ENCODE results near the gene NEXN. TPM values are rescaled to one million over a fixed set of nuclear protein-coding genes. Genes with fewer than 3 reads are reported as not detected.

The NEXN gene
- 1.7 and 3.4 TPM in 2 replicates for total RNA-seq (2014; rRNA removed; shearing (Covaris generic))

DNA sequence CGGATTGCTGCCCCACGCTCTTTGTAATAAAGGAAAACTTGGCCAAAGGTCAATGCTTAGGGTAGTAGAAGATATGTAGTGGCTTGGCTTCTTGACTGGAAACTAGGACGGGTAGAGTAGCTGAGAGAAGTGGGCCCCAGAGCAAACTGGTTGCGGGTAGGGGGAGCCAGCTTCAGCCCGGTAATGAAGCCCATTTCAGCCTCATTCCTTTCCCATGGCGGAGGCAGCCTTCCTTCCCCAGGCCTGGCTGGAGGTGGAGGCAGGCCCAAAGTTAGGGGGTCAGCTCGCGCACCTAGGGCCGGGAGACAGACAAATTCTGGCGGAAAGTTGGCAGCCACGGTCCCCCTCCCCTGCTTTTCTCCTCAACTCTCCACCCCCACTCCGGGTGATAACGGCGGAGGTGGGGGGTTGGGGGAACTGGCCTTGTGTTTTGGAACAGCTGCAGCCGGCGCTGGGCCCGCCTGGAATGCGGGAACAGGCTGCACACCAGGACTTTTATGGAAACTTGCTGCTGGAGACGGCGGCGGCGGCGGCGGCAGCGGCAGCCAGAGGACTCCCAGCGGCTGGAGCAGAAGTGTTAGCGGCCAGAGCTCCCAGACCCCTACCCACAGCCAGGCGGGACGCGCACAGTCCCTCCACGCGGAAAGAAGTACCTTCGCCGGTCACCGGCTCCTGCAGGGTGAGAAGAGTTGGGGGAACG is at the start of gene NEXN:
Gene NEXN, plus strand, starts transcription at position 544 of the 700 bp plus-strand sequence. CDS start 27,483 bp downstream, outside the sequence.
- DNase-seq (ENCODE audit: low read depth), result peak; percentile 80

DNA sequence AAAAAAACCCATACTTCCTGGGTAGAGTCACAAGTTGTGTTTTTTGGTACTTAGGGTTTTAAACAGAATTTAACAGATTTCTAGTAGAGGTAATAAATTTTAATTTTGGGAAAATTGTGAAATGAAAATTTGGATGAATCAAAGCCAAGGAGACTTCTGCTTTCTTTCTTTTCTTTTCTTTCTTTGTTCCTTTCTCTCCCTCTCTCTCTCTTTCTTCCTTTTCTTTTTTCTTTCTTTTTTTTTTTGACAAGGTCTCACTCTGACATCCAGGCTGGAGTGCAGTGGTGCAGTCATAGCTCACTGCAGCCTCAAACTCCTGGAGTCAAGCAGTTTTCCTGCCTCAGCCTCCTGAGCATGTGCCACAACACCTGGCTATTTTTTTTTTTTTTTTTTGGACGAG is 46.9 kb upstream of the NEXN start:
- DNase-seq (ENCODE audit: low read depth), result no peak

DNA sequence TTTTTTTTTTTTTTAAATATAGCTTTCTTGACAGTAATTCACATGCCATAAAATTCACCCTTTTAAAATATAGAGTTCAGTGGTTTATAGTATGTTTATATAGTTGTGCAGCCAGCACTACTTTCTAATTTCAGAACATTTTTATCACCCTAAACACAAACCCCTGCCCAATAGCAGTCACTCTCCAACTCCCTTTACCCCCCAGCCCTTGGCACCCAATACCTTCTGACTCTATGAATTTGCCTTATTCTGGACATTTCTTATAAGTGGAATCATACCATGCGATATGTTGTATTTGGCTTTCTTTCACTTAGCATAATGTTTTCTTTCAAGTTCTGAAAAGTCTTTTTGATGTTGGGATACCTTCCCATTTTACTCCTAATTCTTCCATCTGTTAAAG is 42.5 kb upstream of the NEXN start:
- DNase-seq (ENCODE audit: low read depth), result no peak

DNA sequence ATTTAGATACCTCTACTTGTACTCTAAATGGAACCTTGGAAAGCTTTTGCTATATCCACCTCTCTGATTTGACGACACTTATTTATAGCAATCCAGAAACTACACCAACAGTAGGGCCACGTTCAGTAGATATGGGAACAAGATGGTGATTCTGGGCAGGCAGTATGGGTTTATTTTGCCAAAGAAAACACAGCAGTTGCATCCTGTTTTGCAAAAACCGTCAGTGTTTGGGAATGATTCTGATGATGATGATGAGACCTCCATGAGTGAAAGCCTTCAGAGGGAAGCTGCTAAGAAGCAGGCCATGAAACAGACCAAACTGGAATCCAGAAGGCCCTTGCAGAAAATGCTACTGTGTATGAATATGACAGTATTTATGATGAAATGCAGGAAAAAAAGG is 41.5 kb upstream of the NEXN start:
- no peak for DNase-seq (ENCODE audit: low read depth)

DNA sequence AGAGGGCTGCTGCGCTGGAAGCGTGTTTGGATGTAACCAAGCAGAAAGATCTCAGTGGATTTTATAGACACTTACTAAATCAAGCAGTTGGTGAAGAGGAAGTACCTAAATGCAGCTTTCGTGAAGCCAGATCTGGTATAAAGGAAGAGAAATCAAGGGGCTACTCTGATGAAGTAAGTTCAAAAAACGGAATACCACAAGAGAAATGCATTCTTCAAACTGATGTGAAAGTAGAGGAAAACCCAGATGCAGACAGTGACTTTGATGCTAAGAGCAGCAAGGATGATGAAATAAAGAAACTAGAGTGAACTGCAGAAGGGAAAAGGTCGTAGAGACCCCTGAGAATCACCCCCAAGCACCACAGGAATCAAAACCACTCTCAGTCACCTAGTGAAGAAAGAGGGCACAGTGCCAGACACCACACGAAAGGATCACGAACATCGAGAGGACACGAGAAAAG is 40.8 kb upstream of the NEXN start:
- no peak for DNase-seq (ENCODE audit: low read depth)

DNA sequence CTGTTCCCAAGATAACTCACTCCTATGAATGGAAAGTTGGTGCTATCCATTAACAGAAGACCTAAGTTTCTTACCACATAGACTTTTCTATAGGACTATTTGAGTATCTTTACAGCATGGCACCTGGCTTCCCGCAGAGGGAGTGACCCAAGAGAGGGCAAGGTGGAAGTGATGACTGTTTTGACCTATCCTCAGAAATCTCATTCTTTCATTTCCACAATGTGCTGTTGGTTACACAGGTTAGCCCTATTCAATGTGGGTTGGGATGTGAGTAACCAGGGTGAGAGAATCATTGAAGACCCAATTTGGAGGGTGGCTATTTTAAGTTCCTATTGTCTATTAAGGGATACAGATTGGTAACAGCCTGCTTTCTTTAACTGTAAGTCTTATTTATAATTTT is 38.3 kb upstream of the NEXN start:
- no peak for DNase-seq (ENCODE audit: low read depth)

DNA sequence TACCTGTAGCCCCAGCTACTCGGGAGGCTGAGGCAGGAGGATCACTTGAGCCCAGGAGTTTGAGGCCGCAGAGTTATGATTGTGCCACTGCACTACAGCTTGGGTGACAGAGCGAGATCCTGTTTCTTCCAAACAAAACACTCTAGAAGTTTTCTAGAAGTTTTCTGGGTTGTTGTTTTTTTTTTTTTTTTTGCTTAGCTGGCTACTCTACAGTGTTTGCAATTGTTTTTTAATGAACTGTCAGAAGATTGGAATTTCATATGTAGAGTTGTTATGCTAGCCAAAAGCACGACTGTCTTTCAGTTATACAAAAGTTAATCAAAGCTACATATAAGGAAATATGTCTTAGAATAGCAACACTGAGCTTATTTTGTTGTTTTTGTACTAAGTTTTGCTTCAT is 30.9 kb upstream of the NEXN start:
- no peak for DNase-seq (ENCODE audit: low read depth)

DNA sequence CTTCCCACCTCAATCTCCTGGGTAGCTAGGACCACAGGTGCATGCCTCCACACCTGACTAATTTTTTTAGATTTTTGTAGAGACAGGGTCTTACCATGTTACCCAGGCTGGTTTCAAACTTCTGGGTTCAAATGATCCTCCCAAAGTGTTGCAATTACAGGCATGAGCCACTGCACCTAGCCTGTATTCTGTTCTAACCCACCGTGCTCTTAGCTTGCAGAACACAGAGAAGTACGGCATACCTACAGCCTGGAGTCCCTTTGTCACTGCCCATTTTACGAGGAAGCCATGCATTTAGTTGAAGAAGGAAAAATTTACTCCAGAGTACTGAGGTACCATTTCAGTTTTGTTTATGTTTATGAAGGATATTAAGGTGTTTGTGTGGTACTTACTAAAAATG is 29.7 kb upstream of the NEXN start:
- DNase-seq (ENCODE audit: low read depth), result no peak

DNA sequence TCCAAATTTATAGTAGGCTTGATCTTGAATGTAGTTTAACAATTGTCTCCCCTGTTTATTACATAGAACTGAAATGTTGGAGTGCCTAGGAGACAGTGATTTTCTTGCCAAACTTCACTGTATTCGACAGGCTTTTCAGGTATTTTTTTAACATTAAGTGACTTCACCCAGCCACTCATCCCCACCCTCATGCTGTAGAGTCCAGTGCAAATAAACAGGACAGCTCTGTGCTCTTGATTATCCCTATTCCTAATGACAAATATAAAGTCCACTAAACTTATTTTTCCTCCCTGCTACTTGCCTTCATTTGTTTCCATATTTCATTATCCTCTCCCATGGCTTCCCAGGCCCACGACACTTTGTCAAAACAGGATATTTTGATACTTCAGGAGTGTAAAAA is 29.2 kb upstream of the NEXN start:
- DNase-seq (ENCODE audit: low read depth), result no peak

DNA sequence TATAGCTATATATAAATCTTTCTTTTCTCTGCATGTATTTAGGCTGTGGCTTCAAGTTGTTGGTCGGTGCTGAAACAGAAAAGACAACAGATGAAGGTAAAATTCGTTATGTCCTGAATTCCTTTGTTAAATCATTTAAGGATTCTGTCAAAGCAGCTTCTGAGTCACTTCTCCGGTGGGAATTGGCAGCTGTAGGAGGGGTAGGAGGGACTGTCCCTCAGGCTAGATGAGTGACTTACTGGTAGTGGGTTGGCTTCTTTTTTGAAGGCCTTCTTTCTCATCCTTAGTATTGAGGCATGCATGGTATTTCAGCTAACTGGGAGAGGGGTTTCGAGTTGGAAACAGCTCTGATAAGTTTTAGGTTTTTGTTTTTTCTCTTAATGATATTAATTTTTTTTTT is 22.1 kb upstream of the NEXN start:
- peak; percentile 79 for DNase-seq (ENCODE audit: low read depth)

DNA sequence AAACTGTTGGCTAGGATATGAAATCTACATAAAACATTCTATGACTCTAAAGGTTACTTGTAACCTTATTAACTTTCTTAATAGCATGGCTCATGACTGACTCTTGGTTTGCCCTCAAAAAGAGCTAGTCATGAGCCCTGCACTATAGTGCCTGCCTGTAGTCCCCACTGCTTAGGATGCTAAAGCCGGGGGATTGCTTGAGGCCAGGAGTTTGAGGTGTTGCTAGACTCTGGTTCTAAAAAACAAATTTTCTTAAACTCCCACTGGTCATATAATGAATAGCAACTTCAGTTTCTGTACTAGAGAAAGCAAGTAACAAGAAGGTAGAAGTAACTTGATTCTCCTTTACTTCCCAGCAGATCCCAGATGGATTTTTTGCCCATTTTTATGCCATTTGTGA is 15.8 kb upstream of the NEXN start:
- no peak for DNase-seq (ENCODE audit: low read depth)

DNA sequence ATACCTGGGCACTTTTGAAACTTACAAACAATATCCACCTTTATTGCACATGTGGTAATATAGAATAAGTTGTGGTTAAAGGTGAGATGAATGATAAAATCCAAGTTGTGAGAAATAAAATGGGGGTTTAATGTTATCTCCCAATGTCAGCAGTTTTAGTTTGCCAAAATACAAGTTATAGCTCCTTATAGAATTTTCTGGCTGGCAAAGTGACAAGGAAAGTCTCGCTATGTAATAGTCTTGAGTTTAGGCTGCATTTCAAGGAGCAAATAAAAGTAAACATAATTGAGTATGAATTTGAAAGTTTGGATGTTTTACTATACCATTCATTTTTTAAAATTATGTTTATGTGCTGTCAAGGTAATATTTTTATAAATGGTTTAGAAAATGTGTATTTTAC is 15.0 kb upstream of the NEXN start:
- DNase-seq (ENCODE audit: low read depth), result no peak

DNA sequence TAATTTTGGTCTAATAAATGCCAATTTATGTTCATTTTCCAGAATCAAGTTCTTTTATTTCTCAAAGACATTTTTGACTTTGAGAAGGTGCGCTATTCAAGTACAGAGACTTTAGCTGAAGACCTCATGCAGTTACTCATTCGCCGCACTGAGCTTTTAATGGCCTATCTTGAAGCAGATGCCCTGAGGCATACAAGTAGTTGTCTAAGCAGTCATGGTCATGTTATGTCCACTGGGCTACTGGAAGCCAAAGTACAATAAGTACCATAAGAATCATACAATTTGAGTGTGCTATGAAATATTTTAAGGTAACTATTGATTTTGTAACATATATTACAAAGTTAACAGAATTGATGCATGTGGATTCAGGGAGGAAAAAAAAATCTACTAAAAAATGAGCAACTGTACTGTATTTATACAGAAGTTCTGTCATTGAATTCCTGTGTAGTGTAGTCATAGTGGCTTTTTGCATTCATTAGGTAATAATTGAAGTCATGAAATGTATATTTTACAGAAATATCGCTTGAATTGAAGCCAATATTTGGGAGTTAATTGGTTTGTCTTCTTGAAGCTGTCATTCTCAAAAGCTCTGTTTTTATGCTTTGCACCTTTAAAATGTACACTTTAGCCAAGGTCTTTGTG is 13.5 kb upstream of the NEXN start:
- DNase-seq (ENCODE audit: low read depth), result peak; percentile 93

DNA sequence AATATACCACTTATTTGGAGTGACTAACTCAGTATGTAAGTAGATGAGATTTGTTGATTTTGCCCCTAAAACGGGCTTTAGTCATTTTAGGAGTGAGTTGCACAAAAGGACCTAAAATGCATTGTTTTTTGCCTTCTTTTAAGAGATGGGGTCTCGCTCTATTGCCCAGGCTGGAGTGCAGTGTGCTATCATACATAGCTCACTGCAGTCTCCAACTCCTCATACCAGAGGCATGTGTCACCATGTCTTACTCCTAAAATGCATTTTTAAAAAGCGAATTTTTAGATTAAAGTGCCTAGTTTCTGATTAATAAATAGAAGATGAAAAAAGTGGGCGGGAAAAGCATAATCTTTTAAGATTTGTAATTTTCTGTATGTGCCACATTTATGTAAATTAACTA is 11.5 kb upstream of the NEXN start:
- peak; percentile 24 for DNase-seq (ENCODE audit: low read depth)

DNA sequence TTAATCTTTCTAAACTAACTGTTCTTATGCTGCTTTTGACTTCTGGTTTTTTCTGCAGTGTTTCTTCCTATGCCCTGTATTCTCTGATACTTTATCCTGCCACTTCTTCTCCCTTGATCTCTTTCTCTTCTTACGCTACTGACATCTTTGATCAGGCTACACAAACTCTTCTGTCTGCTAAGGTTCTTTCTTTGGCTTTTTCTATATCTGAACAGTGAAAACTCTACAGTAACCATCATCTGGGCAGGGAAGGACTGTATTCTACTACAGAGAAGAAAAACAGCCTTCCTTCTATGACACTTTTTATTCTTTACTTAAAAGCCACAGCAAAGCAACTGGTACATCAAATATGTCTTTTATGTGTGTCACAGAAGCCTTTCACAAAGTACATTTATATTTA is 7.4 kb upstream of the NEXN start:
- no peak for DNase-seq (ENCODE audit: low read depth)

DNA sequence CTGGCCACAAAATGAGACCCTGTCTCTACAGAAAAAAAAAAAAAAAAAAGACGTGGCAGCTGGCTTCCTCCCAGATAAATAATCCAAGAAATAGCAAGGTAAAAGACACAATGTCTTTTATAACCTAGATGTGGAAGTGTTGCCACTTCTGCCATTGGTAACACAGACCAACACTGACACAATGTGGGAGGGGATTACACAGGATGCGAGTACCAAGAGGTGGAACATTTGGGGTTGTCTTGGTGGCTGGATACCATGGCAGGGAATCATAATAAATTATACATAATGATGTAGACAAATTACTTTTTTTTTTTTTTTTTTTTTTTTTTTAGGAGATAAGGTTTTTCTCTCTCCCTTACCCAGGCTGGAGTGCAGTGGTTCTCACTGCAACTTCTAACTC is 6.0 kb upstream of the NEXN start:
- no peak for DNase-seq (ENCODE audit: low read depth)

DNA sequence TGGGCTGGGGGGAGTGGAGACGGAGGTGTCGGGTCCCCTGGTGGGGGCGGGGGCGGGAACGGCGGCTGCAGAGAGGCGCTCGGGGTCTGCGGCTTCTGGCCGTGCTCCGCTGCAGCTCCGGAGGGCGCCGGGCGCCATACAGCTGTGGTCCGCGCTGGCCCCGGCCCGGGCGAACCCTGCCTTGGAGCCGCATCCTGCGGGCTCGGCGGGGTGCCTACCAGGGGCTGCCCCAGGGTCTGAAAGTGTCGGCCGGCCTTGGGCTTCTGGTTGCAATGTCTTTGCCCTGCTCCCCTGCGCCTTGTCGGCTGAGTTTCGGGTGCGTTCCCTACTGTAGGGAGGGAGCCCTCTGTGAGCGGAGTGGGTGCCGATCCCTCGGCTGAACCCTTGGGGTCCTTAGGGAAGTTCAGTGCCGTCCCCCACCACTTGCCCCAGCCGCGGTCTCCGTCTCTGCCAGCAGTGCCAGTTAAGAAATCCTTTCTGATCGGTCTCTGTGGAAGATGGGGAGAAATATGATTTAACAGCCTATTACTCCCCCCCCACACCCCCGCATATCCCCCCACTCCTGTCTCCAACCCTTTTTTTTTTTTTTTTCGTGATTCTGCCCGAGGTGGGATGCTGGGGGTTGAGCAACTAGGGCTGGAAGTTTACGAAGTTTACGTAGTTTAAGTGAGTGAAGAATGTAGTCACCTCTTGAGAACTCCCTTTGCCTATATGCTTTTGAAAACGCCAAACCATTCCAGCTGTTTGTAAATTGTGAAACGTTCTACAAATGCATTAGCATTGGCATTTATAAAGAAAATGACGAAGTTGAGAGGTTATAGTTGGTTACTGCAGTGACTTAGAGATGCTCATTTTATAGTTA is 588 bp downstream of the NEXN start:
- DNase-seq (ENCODE audit: low read depth), result peak; percentile 55

DNA sequence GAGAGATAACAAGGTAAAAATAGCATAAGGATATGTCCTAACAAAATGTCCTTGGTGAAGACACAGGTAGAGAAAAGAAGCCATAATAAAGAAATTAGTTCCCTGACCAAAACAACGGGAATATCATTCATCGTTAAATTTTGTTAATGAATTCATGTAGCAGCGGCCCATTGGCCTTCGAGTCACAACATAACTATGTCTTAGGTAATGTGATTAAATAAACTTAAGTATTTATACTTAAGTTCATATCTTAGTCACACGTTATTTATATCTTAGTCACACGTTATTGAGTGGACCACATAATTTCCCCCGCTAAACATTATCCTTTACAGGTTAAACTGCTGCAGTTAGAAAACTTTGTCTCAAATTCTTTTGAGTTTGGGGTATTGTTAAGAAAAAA is 1.2 kb downstream of the NEXN start:
- DNase-seq (ENCODE audit: low read depth), result peak; percentile 61

DNA sequence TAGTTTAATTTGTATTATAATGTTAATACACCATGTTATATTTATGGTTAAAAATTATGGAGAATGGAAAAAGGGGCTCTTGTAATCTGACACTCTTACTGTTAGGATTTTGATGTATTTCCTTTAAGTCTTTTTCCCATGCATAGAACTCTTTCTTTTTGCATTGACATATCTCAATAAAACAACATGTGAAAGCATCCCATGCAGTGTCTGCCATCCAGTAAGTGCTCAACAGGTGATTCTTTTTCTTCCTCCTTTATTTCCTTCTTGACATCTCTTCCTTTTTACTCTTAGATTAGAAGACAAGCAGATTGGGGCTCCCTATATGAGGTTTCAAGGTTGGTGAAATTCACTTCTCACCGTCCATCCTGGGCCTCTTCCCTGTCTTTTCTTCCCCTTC is 2.8 kb downstream of the NEXN start:
- no peak for DNase-seq (ENCODE audit: low read depth)

DNA sequence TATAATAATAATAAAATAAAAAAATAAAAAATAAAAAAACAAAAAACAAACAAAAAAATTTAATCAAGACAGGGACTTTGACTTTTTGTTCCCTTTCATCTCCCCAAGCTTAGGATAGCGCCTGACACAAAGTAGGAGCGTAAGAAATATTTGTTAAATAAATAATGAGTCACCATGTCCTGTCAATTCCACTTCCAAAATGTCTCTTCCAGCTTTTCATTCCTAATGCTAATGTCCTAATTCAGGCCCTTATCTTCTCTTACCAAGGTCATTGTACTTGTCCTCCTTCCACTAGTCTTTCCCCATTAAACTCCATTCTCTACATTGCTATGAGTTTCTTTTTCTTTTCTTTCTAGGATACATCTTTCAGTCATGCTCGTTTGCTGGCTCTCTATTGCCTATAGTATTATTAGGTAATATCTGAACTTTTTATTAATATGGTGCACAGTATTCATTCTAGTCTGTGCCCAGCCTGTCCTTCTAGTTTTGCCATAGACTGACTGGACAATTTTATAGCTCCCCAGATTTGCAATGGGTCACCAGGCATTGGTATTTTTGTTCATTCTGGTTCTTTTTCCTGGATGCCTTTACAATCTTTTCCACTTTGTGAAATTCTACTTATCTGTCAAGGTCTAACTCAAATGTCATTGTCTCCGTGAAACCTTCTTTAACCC is 11.4 kb downstream of the NEXN start:
- peak; percentile 5 for DNase-seq (ENCODE audit: low read depth)

DNA sequence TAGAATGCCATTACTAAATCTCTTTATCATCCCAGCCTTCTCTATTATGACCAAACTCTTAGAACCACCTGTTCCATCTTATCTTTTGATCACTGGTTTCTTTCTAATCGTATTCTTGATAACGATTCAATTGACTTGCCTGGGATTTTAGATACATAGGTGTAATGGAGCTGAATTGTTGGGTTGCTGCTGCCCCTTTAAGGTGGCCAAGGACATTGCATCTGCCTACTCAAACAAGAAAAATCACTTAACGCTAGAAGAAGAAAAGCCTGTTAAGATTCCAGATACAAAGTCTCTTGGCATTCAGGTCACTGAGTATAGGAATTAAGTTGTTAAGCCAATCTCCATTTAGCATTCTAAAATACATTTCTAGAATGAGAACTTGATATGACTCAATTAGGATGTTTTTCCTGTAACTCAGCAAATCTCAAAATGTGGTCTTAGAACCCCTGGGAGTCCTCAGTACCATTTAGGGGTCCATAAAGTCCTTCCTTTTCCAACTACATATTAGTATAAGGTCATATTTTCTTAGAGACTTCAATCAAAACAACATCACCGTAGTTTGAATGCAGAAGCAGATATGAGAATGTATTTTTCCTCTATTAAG is 12.4 kb downstream of the NEXN start:
- peak; percentile 57 for DNase-seq (ENCODE audit: low read depth)

DNA sequence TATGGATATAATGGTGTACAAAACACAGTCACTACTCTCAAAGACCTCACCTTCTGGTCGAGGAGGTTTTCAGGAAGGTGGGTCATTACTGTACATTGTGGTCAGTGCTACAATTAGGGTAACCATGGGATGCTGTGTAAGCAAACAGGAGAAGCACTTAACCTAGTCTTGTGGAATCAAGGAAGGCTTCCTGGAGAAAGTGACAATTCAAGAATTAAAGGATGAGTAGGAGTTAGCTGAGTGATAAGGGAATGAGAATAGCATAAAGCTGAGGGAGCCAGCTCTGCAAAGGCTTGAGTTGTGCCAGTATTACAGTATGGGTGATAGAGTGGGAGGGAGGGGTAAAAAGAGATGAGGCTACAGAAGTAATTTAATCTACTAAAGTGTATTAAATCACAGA is 17.2 kb downstream of the NEXN start:
- no peak for DNase-seq (ENCODE audit: low read depth)
